ENCODE data around the gene UNC13D. TPM values are rescaled to one million over a fixed set of nuclear protein-coding genes. Genes with fewer than 3 reads are reported as not detected.

Gene UNC13D
- polyA plus RNA-seq, 1 donor from 2014 or later = 1.2 TPM

- Histone ChIP-seq H3K9me3 (ENCODE audit: low read length) (no peaks in the 10 kb centered on the region), H3F3A (ENCODE audit: insufficient read depth, low read length, poor library complexity, severe bottlenecking) (no peaks in the 10 kb centered on the region), H3K9ac (ENCODE audit: low read length) (no peak overlapping the region), H4K20me1 (ENCODE audit: insufficient read depth) (no peaks in the 10 kb centered on the region), H3K4me2 (ENCODE audit: low read length) (no peak overlapping the region), H2AFZ (ENCODE audit: low read depth, low read length) (no peak overlapping the region), H3K9me2 (ENCODE audit: insufficient read depth, low read length) (no peaks in the 10 kb centered on the region), H3K79me2 (replicated peaks; ENCODE audit: insufficient read depth, low read length) (no peaks in the 10 kb centered on the region), H3K4me3 (ENCODE audit: low read length) (no peak overlapping the region), H3K27me3 (ENCODE audit: insufficient read depth, low read depth, low read length) (no peaks in the 10 kb centered on the region), H3K27ac (ENCODE audit: low read length) (no peak overlapping the region), H3K36me3 (ENCODE audit: insufficient read depth, low read length) (no peaks in the 10 kb centered on the region)
- TF ChIP-seq EP300 (conservative IDR thresholded peaks at IDR 0.05; ENCODE audit: poor library complexity, severe bottlenecking) (no peak), TAF1 (IDR thresholded peaks at IDR 0.05; ENCODE audit: low read depth) (no peak), RAD21 (conservative IDR thresholded peaks at IDR 0.05) (no peak), MXI1 (conservative IDR thresholded peaks at IDR 0.05; ENCODE audit: poor library complexity, severe bottlenecking) (no peak)
Observed at GRCh38 chr17:75810216-75810615, 34.0 kb downstream of the UNC13D start.

GRCh38 chr17:75809631-75810111, 34.5 kb downstream of the UNC13D start:
- no peaks in the 10 kb centered on the region for H3K79me2 ChIP-seq (replicated peaks; ENCODE audit: insufficient read depth, low read length)
- no peaks in the 10 kb centered on the region for H3K27me3 ChIP-seq (ENCODE audit: insufficient read depth, low read depth, low read length)
- H4K20me1 ChIP-seq (ENCODE audit: insufficient read depth) = no peaks in the 10 kb centered on the region
- H3K9me2 ChIP-seq (ENCODE audit: insufficient read depth, low read length) = no peaks in the 10 kb centered on the region
- no peak overlapping the region for H2AFZ ChIP-seq (ENCODE audit: low read depth, low read length)
- H3K9me3 ChIP-seq (ENCODE audit: low read length) = no peaks in the 10 kb centered on the region
- no peak overlapping the region for H3K27ac ChIP-seq (ENCODE audit: low read length)
- H3K36me3 ChIP-seq (ENCODE audit: insufficient read depth, low read length) = no peaks in the 10 kb centered on the region
- no peaks in the 10 kb centered on the region for H3F3A ChIP-seq (ENCODE audit: insufficient read depth, low read length, poor library complexity, severe bottlenecking)
- H3K4me2 ChIP-seq (ENCODE audit: low read length) = no peak overlapping the region
- H3K9ac ChIP-seq (ENCODE audit: low read length) = no peak overlapping the region
- TF ChIP-seq POLR2AphosphoS5 (IDR thresholded peaks at IDR 0.05) = no peak
- no peak for TF ChIP-seq EP300 (conservative IDR thresholded peaks at IDR 0.05; ENCODE audit: poor library complexity, severe bottlenecking)
- TF ChIP-seq RAD21 (conservative IDR thresholded peaks at IDR 0.05) = no peak
- TF ChIP-seq REST (IDR thresholded peaks at IDR 0.05; ENCODE audit: borderline replicate concordance) = no peak
- TF ChIP-seq SMC3 (conservative IDR thresholded peaks at IDR 0.05; ENCODE audit: poor library complexity) = no peak
- no peak for TF ChIP-seq EZH2 (IDR thresholded peaks at IDR 0.05; ENCODE audit: borderline replicate concordance, insufficient read depth, low read length, poor library complexity, severe bottlenecking)
- no peak for TF ChIP-seq TAF1 (IDR thresholded peaks at IDR 0.05; ENCODE audit: low read depth)
- no peak for TF ChIP-seq MXI1 (conservative IDR thresholded peaks at IDR 0.05; ENCODE audit: poor library complexity, severe bottlenecking)
- TF ChIP-seq, protein P1, sequence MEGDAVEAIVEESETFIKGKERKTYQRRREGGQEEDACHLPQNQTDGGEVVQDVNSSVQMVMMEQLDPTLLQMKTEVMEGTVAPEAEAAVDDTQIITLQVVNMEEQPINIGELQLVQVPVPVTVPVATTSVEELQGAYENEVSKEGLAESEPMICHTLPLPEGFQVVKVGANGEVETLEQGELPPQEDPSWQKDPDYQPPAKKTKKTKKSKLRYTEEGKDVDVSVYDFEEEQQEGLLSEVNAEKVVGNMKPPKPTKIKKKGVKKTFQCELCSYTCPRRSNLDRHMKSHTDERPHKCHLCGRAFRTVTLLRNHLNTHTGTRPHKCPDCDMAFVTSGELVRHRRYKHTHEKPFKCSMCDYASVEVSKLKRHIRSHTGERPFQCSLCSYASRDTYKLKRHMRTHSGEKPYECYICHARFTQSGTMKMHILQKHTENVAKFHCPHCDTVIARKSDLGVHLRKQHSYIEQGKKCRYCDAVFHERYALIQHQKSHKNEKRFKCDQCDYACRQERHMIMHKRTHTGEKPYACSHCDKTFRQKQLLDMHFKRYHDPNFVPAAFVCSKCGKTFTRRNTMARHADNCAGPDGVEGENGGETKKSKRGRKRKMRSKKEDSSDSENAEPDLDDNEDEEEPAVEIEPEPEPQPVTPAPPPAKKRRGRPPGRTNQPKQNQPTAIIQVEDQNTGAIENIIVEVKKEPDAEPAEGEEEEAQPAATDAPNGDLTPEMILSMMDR (IDR thresholded peaks at IDR 0.05; ENCODE audit: poor library complexity, severe bottlenecking) = no peak
- H3K4me3 ChIP-seq (ENCODE audit: low read length) = no peak overlapping the region
